BJ (cell line): ENCODE results near the gene ADAMTSL5. TPM values are rescaled to one million over a fixed set of nuclear protein-coding genes. Genes with fewer than 3 reads are reported as not detected.

Experiments
- CTCF ChIA-PET: fragments of 350-600 bp; formaldehyde crosslinking; extraction: SDS; loops from one replicate; lab custom pipeline; 2021; ENCODE audit warnings: antibody characterized with exemption, inconsistent platforms; lab: Yijun Ruan, JAX
- POLR2A ChIA-PET: fragments of 300-600 bp; sonication (Branson Sonifier 250); formaldehyde crosslinking; extraction: SDS; loops from one replicate; lab custom pipeline; 2021; ENCODE audit warnings: antibody characterized with exemption; lab: Charles Lee
- DNase-seq: peaks from one replicate; pipeline ENCODE4 v3.0.0-alpha.2; 2011; ENCODE audit warnings: low read depth
- H3K27me3 ChIP-seq: 2 replicates; pipeline ENCODE4 v1.6.0; 2011; ENCODE audit warnings: low read length; ENCODE audit not compliant: control insufficient read depth, insufficient read depth
- H3K36me3 ChIP-seq: 2 replicates; pipeline ENCODE4 v1.5.1; 2011; ENCODE audit warnings: low read length; ENCODE audit not compliant: control insufficient read depth, insufficient read depth
- H3K4me3 ChIP-seq: 2 replicates; pipeline ENCODE4 v1.5.1; 2011; ENCODE audit warnings: low read depth, mild to moderate bottlenecking, control low read depth, low read length
- CTCF ChIP-seq: IDR thresholded peaks from 2 replicates; pipeline ENCODE4 v1.5.1; 2011; ENCODE audit warnings: low read depth, mild to moderate bottlenecking, control low read depth, inconsistent platforms, low read length, moderate library complexity; ENCODE audit not compliant: insufficient read depth
- polyA plus RNA-seq: library from polyadenylated mRNA; depleted of rRNA; stranded (reverse); fragments of >200 nt; gene quantifications from 2 replicates; pipeline ENCODE4 v1.2.3, GENCODE V29; 2011

The ADAMTSL5 gene
- polyA plus RNA-seq, 1 experiment = 21.5 TPM

- no peak for DNase-seq
- POLR2A ChIA-PET = no interaction called here
- no peak for TF ChIP-seq CTCF
- CTCF ChIA-PET = no interaction called here
- Histone ChIP-seq H3K4me3 (no peak overlapping the region), H3K27me3 (peaks cover 2% of the 10 kb centered on the region), H3K36me3 (no peaks in the 10 kb centered on the region)
Measured at GRCh38 chr19:1496714-1497577, 15.9 kb downstream of the ADAMTSL5 start.

GRCh38 chr19:1495799-1496713 lies 16.8 kb downstream of the ADAMTSL5 start:
- DNase-seq = no peak
- ChIA-PET POLR2A (no interaction called here), CTCF (no interaction called here)
- H3K36me3 ChIP-seq = no peaks in the 10 kb centered on the region
- H3K4me3 ChIP-seq = no peak overlapping the region
- TF ChIP-seq CTCF = no peak
- peaks cover 7% of the 10 kb centered on the region for H3K27me3 ChIP-seq

- peaks cover 7% of the 10 kb centered on the region for H3K27me3 ChIP-seq
Measured at GRCh38 chr19:1495051-1495798, 17.6 kb downstream of the ADAMTSL5 start.

GRCh38 chr19:1494115-1494815 lies 18.6 kb downstream of the ADAMTSL5 start:
- no peak for DNase-seq
- peaks cover 7% of the 10 kb centered on the region for H3K27me3 ChIP-seq
- H3K36me3 ChIP-seq = no peaks in the 10 kb centered on the region
- CTCF ChIA-PET = no interaction called here
- H3K4me3 ChIP-seq = no peak overlapping the region
- TF ChIP-seq CTCF = no peak
- POLR2A ChIA-PET = no interaction called here

More at GRCh38 chr19:1495051-1495798, 17.6 kb downstream of the ADAMTSL5 start:
- DNase-seq = no peak
- ChIA-PET POLR2A (no interaction called here), CTCF (no interaction called here)
- no peak for TF ChIP-seq CTCF
- H3K4me3 ChIP-seq = no peak overlapping the region
- H3K36me3 ChIP-seq = no peaks in the 10 kb centered on the region
